ENCODE measurements around the gene UTP4.

The UTP4 gene

GRCh38 chr16:69116256-69116875 is 16.1 kb upstream of the UTP4 start:
- TF ChIP-seq, protein P1, sequence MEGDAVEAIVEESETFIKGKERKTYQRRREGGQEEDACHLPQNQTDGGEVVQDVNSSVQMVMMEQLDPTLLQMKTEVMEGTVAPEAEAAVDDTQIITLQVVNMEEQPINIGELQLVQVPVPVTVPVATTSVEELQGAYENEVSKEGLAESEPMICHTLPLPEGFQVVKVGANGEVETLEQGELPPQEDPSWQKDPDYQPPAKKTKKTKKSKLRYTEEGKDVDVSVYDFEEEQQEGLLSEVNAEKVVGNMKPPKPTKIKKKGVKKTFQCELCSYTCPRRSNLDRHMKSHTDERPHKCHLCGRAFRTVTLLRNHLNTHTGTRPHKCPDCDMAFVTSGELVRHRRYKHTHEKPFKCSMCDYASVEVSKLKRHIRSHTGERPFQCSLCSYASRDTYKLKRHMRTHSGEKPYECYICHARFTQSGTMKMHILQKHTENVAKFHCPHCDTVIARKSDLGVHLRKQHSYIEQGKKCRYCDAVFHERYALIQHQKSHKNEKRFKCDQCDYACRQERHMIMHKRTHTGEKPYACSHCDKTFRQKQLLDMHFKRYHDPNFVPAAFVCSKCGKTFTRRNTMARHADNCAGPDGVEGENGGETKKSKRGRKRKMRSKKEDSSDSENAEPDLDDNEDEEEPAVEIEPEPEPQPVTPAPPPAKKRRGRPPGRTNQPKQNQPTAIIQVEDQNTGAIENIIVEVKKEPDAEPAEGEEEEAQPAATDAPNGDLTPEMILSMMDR (IDR thresholded peaks at IDR 0.05; ENCODE audit: low read depth, low read length): no peak
- no peak for TF ChIP-seq POLR2A (IDR thresholded peaks at IDR 0.05; ENCODE audit: extremely low read depth, insufficient read length)
- no peak for TF ChIP-seq MYC (IDR thresholded peaks at IDR 0.05; ENCODE audit: low read depth, low read length)
- DNase-seq (ENCODE audit: low read depth): no peak
- no peak overlapping the region for H3K4me3 ChIP-seq (ENCODE audit: low read depth, low read length)

DNA sequence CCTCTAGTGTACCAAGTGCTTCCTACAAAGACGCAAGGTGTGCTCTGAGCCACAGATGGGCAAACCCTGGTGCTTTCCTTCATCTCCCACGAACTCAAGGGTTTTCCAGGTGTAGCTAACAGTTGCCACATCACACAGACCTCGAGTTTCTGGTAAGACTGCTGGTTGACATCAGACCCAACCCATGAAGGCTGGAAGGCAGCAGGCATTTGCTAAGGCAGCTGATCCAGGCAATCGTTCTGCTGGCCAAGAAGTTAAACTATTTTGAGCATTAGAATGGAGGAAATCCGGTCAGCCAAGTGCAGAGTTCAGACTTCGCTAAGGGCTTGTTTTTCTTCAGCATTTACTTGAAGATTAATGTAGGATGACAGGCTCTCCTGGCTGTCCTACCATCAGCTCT is 15.5 kb upstream of the UTP4 start:
- no peak for TF ChIP-seq MAX (IDR thresholded peaks at IDR 0.05; ENCODE audit: low read depth, low read length)
- TF ChIP-seq, protein P1 (IDR thresholded peaks at IDR 0.05; ENCODE audit: low read depth, low read length): no peak
- no peak for TF ChIP-seq POLR2A (IDR thresholded peaks at IDR 0.05; ENCODE audit: extremely low read depth, insufficient read length)
- no peak for TF ChIP-seq MYC (IDR thresholded peaks at IDR 0.05; ENCODE audit: low read depth, low read length)

DNA sequence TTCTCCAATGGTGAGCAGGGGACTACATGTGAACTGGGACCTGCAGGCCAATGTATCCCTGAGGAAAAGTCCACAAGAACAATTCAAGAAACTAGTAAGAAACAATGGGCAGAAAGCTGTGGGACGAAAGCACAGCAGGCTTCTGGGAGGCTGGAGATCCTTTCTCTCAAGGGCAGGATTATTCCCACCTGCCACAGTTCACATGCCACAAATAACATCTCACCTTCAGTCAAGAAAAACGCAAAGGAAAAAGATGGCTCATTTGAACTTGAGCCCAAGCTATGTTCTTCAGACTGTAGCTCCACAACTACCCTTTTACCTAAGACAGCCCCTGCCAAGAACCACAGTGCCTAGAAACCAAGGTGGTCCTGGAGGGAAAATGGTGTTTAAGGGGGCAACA is 14.0 kb upstream of the UTP4 start:
- no peak for TF ChIP-seq POLR2A (IDR thresholded peaks at IDR 0.05; ENCODE audit: extremely low read depth, insufficient read length)
- no peak for DNase-seq (ENCODE audit: low read depth)
- no peak overlapping the region for H3K4me3 ChIP-seq (ENCODE audit: low read depth, low read length)

More for the DNA sequence above, 15.5 kb upstream of the UTP4 start:
- no peak for DNase-seq (ENCODE audit: low read depth)
- no peak overlapping the region for H3K4me3 ChIP-seq (ENCODE audit: low read depth, low read length)

DNA sequence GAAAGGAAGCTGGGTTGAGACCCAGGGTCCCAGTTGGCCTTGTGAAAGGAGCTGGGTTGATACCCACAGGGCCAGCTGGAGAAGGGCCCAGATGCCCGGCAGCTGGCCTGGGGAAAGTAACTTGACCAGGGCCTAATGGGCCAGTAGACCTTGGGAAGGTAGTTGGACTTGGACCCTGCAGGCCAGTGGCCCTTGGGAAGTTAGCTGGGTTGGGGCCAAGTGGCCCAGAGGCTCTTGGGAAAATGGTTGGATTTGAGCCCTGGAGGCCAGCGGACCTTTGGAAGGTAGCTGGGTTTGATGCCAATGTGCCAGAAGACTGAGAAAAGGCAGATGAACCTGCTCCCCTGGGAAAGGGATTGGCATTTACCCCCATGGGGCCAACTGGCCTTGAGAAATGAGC is 13.5 kb upstream of the UTP4 start:
- TF ChIP-seq MYC (IDR thresholded peaks at IDR 0.05; ENCODE audit: low read depth, low read length): no peak
- TF ChIP-seq, protein P1 (IDR thresholded peaks at IDR 0.05; ENCODE audit: low read depth, low read length): no peak
- no peak overlapping the region for H3K4me3 ChIP-seq (ENCODE audit: low read depth, low read length)
- no peak for DNase-seq (ENCODE audit: low read depth)

DNA sequence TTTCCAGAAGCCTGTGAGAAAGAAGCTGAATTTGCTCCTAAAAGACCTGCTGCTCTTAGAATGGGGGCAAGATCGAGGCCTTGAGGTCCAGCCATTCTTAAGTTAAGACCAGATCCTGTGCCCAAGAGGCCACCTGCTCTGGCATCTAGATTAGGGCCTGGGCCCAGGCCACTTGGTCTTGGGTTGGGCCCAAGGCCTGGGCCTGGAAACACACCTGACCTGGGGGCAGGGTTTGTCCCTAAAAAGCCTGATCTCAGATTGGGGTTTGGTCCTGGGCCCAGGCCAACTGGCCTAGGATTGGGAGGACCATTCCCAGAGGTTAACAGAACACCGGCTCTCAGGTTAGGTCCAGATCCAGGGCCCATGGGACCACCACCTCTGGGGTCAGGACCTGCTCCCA is 12.9 kb upstream of the UTP4 start:
- TF ChIP-seq MYC (IDR thresholded peaks at IDR 0.05; ENCODE audit: low read depth, low read length) (no peak), MAX (IDR thresholded peaks at IDR 0.05; ENCODE audit: low read depth, low read length) (no peak), POLR2A (IDR thresholded peaks at IDR 0.05; ENCODE audit: extremely low read depth, insufficient read length) (no peak)
- TF ChIP-seq, protein P1 (IDR thresholded peaks at IDR 0.05; ENCODE audit: low read depth, low read length): no peak
- DNase-seq (ENCODE audit: low read depth): no peak
- H3K4me3 ChIP-seq (ENCODE audit: low read depth, low read length): no peak overlapping the region

- no peak overlapping the region for H3K4me3 ChIP-seq (ENCODE audit: low read depth, low read length)
- no peak for DNase-seq (ENCODE audit: low read depth)
- TF ChIP-seq, protein P1 (IDR thresholded peaks at IDR 0.05; ENCODE audit: low read depth, low read length): no peak
Measured at GRCh38 chr16:69120096-69120664, 12.3 kb upstream of the UTP4 start.
